Naive thymus-derived CD4-positive, alpha-beta T cell (primary cell): ENCODE results near the gene ACIN1. TPM values are rescaled to one million over a fixed set of nuclear protein-coding genes. Genes with fewer than 3 reads are reported as not detected.
A peak's percentile ranks its signal among the peaks of the same experiment; 100 is the strongest.

Source experiments
- ATAC-seq: fragments of 150-1000 bp; cut with Tn5 transposase; 2 replicates; pipeline ENCODE4 v1.10.0; 2021; ENCODE audit warnings: mild to moderate bottlenecking, moderate library complexity
- CTCF ChIA-PET: fragments of 350-600 bp; sonication (Branson Sonifier 250); formaldehyde crosslinking; loops from one replicate; lab custom pipeline; 2021; ENCODE audit warnings: antibody characterized with exemption; lab: Charles Lee
- POLR2A ChIA-PET: fragments of 350-600 bp; sonication (Branson Sonifier 250); formaldehyde crosslinking; loops from one replicate; lab custom pipeline; 2021; ENCODE audit warnings: antibody characterized with exemption, inconsistent platforms; lab: Charles Lee
- DNase-seq, 9 donors: peaks; one replicate each; pipeline versions ENCODE4 v3.0.0 to v3.0.0-alpha.2; 2020 to 2022; ENCODE audit warnings: mixed read lengths in 1 of 9
- H3K27ac ChIP-seq: one replicate; pipeline ENCODE4 v1.7.0; 2013; ENCODE audit warnings: mild to moderate bottlenecking, low read depth, low read length, moderate library complexity
- H3K27me3 ChIP-seq, 2 donors: one replicate each; pipeline ENCODE4 v1.7.0; 2013; ENCODE audit warnings: low read length in 2 of 2, mild to moderate bottlenecking in 2 of 2, moderate library complexity in 2 of 2; ENCODE audit not compliant: control insufficient read depth in 2 of 2, insufficient read depth in 2 of 2
- H3K36me3 ChIP-seq, 3 experiments: 1 replicate in 2 of 3; 2 replicates in 1 of 3; pipeline ENCODE4 v1.7.0; 2013; ENCODE audit warnings: low read length in 3 of 3, mild to moderate bottlenecking in 3 of 3, moderate library complexity in 1 of 3; ENCODE audit not compliant: insufficient read depth in 3 of 3, control insufficient read depth in 2 of 3
- H3K4me1 ChIP-seq, 2 donors: one replicate each; pipeline ENCODE4 v1.7.0; 2013; ENCODE audit warnings: low read length in 2 of 2, mild to moderate bottlenecking in 2 of 2, moderate library complexity in 1 of 2; ENCODE audit not compliant: control insufficient read depth in 2 of 2, insufficient read depth in 2 of 2
- H3K4me3 ChIP-seq: 2 replicates; pipeline ENCODE4 v1.7.0; 2013; ENCODE audit warnings: mild to moderate bottlenecking, low read length
- H3K9me3 ChIP-seq, 3 experiments: 1 replicate in 2 of 3; 2 replicates in 1 of 3; pipeline ENCODE4 v1.7.0; 2013; ENCODE audit warnings: low read length in 3 of 3; ENCODE audit not compliant: control insufficient read depth in 2 of 3
- H3K27ac Mint-ChIP-seq, 9 donors: one replicate each; pipeline ENCODE4 v1.8.0; 2020 to 2022; ENCODE audit warnings: mixed read lengths in 9 of 9, mild to moderate bottlenecking in 8 of 9, moderate library complexity in 5 of 9, inconsistent platforms in 2 of 9
- H3K27me3 Mint-ChIP-seq, 5 donors: one replicate each; pipeline ENCODE4 v1.8.0; 2021 to 2022; ENCODE audit warnings: mixed read lengths in 5 of 5, mild to moderate bottlenecking in 1 of 5
- H3K36me3 Mint-ChIP-seq, 5 donors: one replicate each; pipeline ENCODE4 v1.8.0; 2020 to 2022; ENCODE audit warnings: mixed read lengths in 5 of 5, mild to moderate bottlenecking in 3 of 5, inconsistent platforms in 1 of 5
- H3K4me1 Mint-ChIP-seq, 7 donors: one replicate each; pipeline ENCODE4 v1.8.0; 2020 to 2022; ENCODE audit warnings: mixed read lengths in 7 of 7, mild to moderate bottlenecking in 3 of 7, inconsistent platforms in 1 of 7
- H3K4me3 Mint-ChIP-seq, 10 donors: one replicate each; pipeline ENCODE4 v1.8.0; 2020 to 2022; ENCODE audit warnings: mild to moderate bottlenecking in 10 of 10, mixed read lengths in 10 of 10, moderate library complexity in 6 of 10, inconsistent platforms in 2 of 10
- H3K9me3 Mint-ChIP-seq, 11 donors: one replicate each; pipeline ENCODE4 v1.8.0; 2020 to 2022; ENCODE audit warnings: mixed read lengths in 11 of 11, mild to moderate bottlenecking in 4 of 11, inconsistent platforms in 1 of 11, moderate library complexity in 1 of 11
- intact Hi-C, 2 donors: fragments of 100-400 bp; cut with micrococcal nuclease; formaldehyde crosslinking; loops; one replicate each; pipeline ENCODE4 v1.15.1; 2023
- polyA plus RNA-seq, 2 donors: library from polyadenylated mRNA; unstranded; fragments of 300-500 nt; fragmentation: Illumina TruSeq; gene quantifications; one replicate each; pipeline ENCODE4 v1.2.3, GENCODE V29; 2021
- total RNA-seq, 6 experiments: library from RNA in 5 of 6; stranded (reverse) in 5 of 6; gene quantifications; 1 replicate in 5 of 6; 2 replicates in 1 of 6; pipeline ENCODE4 v1.2.3 and lab custom pipeline; 2021 to 2026

Gene ACIN1
- total and polyA plus RNA-seq, 7 experiments from 2014 or later: 8.7 to 360 (median 241) TPM

DNA sequence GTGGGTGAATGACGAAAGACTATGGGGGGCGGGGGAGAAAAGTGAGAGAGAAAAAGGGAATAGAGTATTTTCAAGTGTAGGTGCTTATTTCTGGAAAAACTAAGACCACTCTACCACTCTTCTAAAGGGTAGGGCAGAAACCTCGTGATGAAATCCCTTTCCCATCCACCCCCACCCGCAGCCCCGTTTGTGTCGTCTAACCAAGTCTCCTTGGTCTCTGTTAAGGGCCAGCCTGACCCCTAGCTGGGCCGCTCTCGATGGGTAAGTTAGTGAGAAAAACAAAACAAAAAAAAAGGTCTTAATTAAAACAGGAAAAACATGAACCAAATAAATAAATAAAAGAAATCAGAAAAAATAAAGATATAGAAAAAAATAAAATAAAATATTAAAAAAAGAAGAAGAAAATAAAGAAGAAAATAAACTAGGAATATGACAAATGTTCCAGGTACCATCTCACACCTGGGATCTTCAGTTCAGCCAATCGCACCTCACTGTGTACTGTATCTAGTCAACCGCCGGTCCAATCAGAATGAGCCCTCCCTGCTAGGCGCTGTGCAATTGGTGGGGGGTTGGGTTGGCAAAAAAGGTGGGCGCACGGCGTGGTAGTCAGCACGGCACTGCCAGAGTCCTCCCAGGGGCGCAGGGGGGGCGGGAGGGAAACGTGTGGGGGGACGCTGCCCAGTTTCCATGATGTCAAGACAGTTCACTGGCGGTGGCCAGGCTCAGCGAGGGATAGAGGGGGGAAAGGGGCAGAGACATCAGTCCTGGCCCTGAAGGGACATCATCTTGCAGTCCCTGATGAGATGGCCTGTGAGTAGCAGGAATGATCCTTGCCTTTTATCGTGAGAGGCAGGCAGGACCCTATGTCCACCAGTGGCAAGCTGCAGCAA is 27.8 kb downstream of the ACIN1 start:
- H3K36me3 ChIP-seq: peaks cover 43 to 68% (median 45%) of the 10 kb centered on the region in 3 experiments
- intact Hi-C loops: no loop called here
- Mint-ChIP-seq H3K9me3 (no peaks in the 10 kb centered on the region), H3K4me3 (no peak overlapping the region), H3K36me3 (peaks cover 4 to 41% (median 29%) of the 10 kb centered on the region in 5 donors), H3K27ac (no peak overlapping the region), H3K4me1 (peaks cover 28 to 52% (median 36%) of the 10 kb centered on the region in 7 donors), H3K27me3 (no peaks in the 10 kb centered on the region)
- no peaks in the 10 kb centered on the region for H3K9me3 ChIP-seq
- ATAC-seq (no peak), DNase-seq (no peak)
- peaks cover 16 to 27% of the 10 kb centered on the region in 2 donors for H3K4me1 ChIP-seq
- POLR2A ChIA-PET: interaction anchor here (0.6 to 2.4 kb wide), 3 partner anchors 18 to 28 kb away, joined by 3 to 11 read pairs (median 4); partner anchors contain the start of genes ACIN1 and C14orf119
- no peak overlapping the region for H3K27ac ChIP-seq
- CTCF ChIA-PET: interaction anchor here (1.4 to 4.7 kb wide), 8 partner anchors 10 to 118 kb away, joined by 4 to 53 read pairs (median 8); partner anchors contain the start of gene AJUBA
- no peaks in the 10 kb centered on the region for H3K27me3 ChIP-seq
- no peak overlapping the region for H3K4me3 ChIP-seq

DNA sequence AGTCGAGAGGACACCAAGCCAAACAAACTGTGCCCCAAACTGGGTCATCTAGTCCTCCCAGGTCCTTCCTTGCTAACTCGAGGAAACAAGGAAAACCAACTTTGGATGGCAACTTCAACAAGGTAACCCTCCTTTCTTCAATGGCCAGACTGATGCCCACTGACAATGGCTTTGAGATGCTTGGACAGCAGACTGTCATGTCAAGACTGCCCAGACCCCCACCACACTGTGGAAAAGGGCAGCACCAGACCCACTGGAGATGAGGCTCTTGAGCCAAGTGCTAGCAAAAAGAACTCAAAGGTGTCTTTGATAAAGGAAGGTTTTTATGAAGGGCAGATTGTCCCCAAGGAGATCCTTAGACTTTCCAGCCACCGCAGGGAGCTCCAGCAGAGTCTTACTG is 28.6 kb downstream of the ACIN1 start:
- Mint-ChIP-seq H3K36me3 (peaks cover 4 to 42% (median 26%) of the 10 kb centered on the region in 5 donors), H3K27ac (peak overlapping the region in 2 of 9 donors; percentile 8 to 20), H3K4me3 (no peak overlapping the region), H3K9me3 (no peaks in the 10 kb centered on the region), H3K4me1 (peaks cover 21 to 45% (median 28%) of the 10 kb centered on the region in 7 donors), H3K27me3 (no peaks in the 10 kb centered on the region)
- intact Hi-C loops: no loop called here
- CTCF ChIA-PET: interaction anchor here (4.7 kb wide), 1 partner anchor 82 kb away, joined by 53 read pairs; the partner anchor contains the start of gene AJUBA
- no peak for ATAC-seq
- Histone ChIP-seq H3K9me3 (no peaks in the 10 kb centered on the region), H3K36me3 (peaks cover 43 to 74% (median 47%) of the 10 kb centered on the region in 3 experiments), H3K27me3 (no peaks in the 10 kb centered on the region), H3K4me1 (peaks cover 10 to 20% of the 10 kb centered on the region in 2 donors), H3K27ac (no peak overlapping the region), H3K4me3 (no peak overlapping the region)
- POLR2A ChIA-PET: interaction anchor here (0.6 to 1.2 kb wide), 4 partner anchors 10 to 59 kb away, joined by 3 to 4 read pairs (median 3); partner anchors contain the start of genes ACIN1 and C14orf119
- DNase-seq: no peak

DNA sequence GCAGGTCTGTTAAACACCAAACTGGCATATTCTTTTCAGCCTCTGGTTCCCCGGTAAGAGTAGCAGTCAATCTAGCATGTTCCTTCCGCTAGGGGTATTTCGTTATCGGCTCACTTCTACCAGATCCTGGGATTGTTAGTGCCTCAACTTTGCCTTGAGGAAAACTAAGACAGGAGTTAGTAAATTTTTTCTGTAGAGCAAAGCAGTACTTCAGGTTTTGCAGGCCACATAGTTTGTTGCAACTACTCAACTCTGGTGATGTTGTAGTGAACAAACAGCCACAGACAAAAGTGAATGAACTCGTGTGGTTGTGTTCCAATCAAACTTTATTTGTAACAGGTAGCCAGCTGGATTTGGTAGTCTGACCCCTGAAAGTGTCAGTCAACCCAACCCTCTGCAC is 31.3 kb downstream of the ACIN1 start:
- POLR2A ChIA-PET: interaction anchor here (1.5 to 1.9 kb wide), 3 partner anchors 13 to 77 kb away, joined by 3 to 4 read pairs (median 4); no protein-coding TSS in a partner anchor
- H3K27ac Mint-ChIP-seq: peak overlapping the region in 5 of 9 donors; percentile 16 to 83 (median 28)
- H3K4me3 Mint-ChIP-seq: no peak overlapping the region
- CTCF ChIA-PET: interaction anchor here (0.7 to 12.2 kb wide), 5 partner anchors 41 to 91 kb away, joined by 3 to 264 read pairs (median 21); partner anchors contain the start of gene AJUBA
- no peaks in the 10 kb centered on the region for H3K27me3 ChIP-seq
- peaks cover 0 to 2% (median 0%) of the 10 kb centered on the region in 11 donors for H3K9me3 Mint-ChIP-seq
- DNase-seq: no peak
- H3K36me3 Mint-ChIP-seq: peaks cover 4 to 48% (median 26%) of the 10 kb centered on the region in 5 donors
- peaks cover 51 to 95% (median 51%) of the 10 kb centered on the region in 3 experiments for H3K36me3 ChIP-seq
- H3K4me1 ChIP-seq: peaks cover 0 to 2% of the 10 kb centered on the region in 2 donors
- H3K27ac ChIP-seq: no peak overlapping the region
- H3K4me1 Mint-ChIP-seq: peaks cover 4 to 18% (median 9%) of the 10 kb centered on the region in 7 donors
- intact Hi-C loops: no loop called here
- no peaks in the 10 kb centered on the region for H3K27me3 Mint-ChIP-seq
- no peak overlapping the region for H3K4me3 ChIP-seq
- no peak for ATAC-seq
- no peaks in the 10 kb centered on the region for H3K9me3 ChIP-seq

DNA sequence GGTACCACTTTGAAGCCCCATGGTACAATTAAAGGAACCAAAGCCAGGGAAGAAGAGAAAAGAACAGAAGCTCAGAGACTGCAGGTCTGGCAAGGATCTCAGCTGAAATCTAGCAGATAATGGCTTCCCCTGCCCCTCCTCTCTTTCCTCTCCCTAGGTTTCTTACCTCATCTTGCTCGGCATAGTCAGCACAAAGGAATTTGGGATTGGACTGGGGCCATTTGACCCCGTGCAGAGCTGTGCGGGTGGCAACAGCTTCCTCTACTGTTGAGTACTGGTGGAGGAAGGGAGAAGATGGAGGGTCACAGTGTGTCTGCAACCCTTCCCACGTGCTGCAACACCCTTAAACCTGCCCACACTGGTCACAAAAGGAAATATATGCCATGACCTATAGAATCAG is 32.9 kb downstream of the ACIN1 start:
- no peaks in the 10 kb centered on the region for H3K27me3 ChIP-seq
- no peak overlapping the region for H3K4me3 ChIP-seq
- Mint-ChIP-seq H3K27me3 (peaks cover 0 to 1% (median 0%) of the 10 kb centered on the region in 5 donors), H3K36me3 (peaks cover 4 to 48% (median 30%) of the 10 kb centered on the region in 5 donors), H3K27ac (peak overlapping the region in 2 of 9 donors; percentile 51 to 62), H3K9me3 (peaks cover 0 to 2% (median 0%) of the 10 kb centered on the region in 11 donors), H3K4me1 (peaks cover 7 to 19% (median 11%) of the 10 kb centered on the region in 7 donors), H3K4me3 (no peak overlapping the region)
- H3K36me3 ChIP-seq: peaks cover 41 to 82% (median 44%) of the 10 kb centered on the region in 3 experiments
- CTCF ChIA-PET: interaction anchor here (1.1 to 12.2 kb wide), 7 partner anchors 9 to 492 kb away, joined by 3 to 264 read pairs (median 4); partner anchors contain the start of gene AJUBA
- POLR2A ChIA-PET: interaction anchor here (0.6 to 2.4 kb wide), 8 partner anchors 33 to 492 kb away, joined by 3 to 7 read pairs (median 3); partner anchors contain the start of genes ACIN1 and C14orf119
- ATAC-seq: no peak
- no peak for DNase-seq
- no peak overlapping the region for H3K27ac ChIP-seq
- H3K4me1 ChIP-seq: peaks cover 0 to under 1% of the 10 kb centered on the region in 2 donors
- intact Hi-C loops: no loop called here
- no peaks in the 10 kb centered on the region for H3K9me3 ChIP-seq

DNA sequence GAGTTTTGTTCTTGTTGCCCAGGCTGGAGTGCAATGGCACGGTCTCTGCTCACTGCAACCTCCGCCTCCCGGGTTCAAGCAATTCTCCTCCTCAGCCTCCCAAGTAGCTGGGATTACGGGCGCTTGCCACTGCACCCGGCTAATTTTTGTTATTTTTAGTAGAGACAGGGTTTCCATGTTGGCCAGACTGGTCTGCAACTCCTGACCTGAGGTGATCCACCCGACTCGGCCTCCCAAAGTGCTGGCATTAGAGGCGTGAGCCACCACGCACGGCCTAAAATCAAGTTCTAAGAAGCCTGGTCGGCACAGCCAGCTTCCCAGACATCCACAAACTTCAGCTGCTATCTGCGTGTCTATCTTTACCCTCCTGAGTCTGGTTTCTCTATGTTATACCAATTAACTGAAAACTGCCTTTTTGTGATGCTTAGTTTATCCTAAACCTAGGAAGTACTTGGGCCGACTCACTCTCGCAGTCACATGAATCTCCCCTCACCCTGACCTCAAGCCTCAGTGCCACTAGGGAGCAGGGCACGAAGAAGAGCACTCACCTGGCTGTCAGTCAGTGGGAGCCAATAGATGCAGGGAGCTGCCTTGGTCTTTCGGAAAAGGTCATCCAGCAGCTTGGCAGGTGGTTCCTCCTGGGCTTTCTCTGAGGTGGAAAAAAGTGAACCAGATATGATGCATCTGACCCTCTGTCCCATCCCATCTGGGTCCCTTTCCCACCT is 34.2 kb downstream of the ACIN1 start:
- H3K4me1 Mint-ChIP-seq: peaks cover 15 to 20% (median 19%) of the 10 kb centered on the region in 7 donors
- ATAC-seq (no peak), DNase-seq (no peak)
- H3K36me3 ChIP-seq: peaks cover 35 to 69% (median 38%) of the 10 kb centered on the region in 3 experiments
- no peaks in the 10 kb centered on the region for H3K9me3 ChIP-seq
- intact Hi-C loops: no loop called here
- no peak overlapping the region for H3K27ac Mint-ChIP-seq
- H3K27me3 ChIP-seq: no peaks in the 10 kb centered on the region
- H3K4me1 ChIP-seq: peaks cover 7 to 9% of the 10 kb centered on the region in 2 donors
- no peak overlapping the region for H3K4me3 ChIP-seq
- ChIA-PET CTCF (interaction anchor here (0.6 to 12.2 kb wide), 10 partner anchors 8 to 365 kb away, joined by 3 to 264 read pairs (median 4); partner anchors contain the start of gene AJUBA), POLR2A (interaction anchor here (0.6 to 6.5 kb wide), 6 partner anchors 8 to 75 kb away, joined by 3 to 76 read pairs (median 4); partner anchors contain the start of genes ACIN1, AJUBA and C14orf119)
- H3K4me3 Mint-ChIP-seq: peak overlapping the region in 1 of 10 donors; percentile 47
- H3K27ac ChIP-seq: no peak overlapping the region
- H3K9me3 Mint-ChIP-seq: peaks cover 0 to 2% (median 0%) of the 10 kb centered on the region in 11 donors
- H3K27me3 Mint-ChIP-seq: peaks cover 0 to 8% (median 0%) of the 10 kb centered on the region in 5 donors
- H3K36me3 Mint-ChIP-seq: peaks cover 4 to 38% (median 26%) of the 10 kb centered on the region in 5 donors
